Lower leg skin (tissue), 4 donors: Measurements from ENCODE around the gene ZNF362. TPM values are rescaled to one million over a fixed set of nuclear protein-coding genes. Genes with fewer than 3 reads are reported as not detected.

ENCODE experiments used
- DNase-seq, 2 donors: peaks; one replicate each; pipeline ENCODE4 v3.0.0-alpha.2; 2019; ENCODE audit warnings: low spot score in 2 of 2
- H3K4me3 ChIP-seq: fragments of 200-600 bp; sonication (generic); 2 replicates; pipeline ENCODE4 v1.5.1; 2017; ENCODE audit warnings: mild to moderate bottlenecking, low read depth; ENCODE audit not compliant: poor library complexity, severe bottlenecking
- CTCF ChIP-seq, 3 donors: fragments of 450-650 bp; IDR thresholded peaks; one replicate each; pipeline ENCODE4 v1.5.1; 2016; ENCODE audit warnings: antibody characterized with exemption in 3 of 3, mild to moderate bottlenecking in 3 of 3, moderate library complexity in 2 of 3
- POLR2A ChIP-seq, 2 donors: fragments of 450-650 bp; IDR thresholded peaks; one replicate each; pipeline ENCODE4 v1.6.1; 2016 to 2017; ENCODE audit warnings: antibody characterized with exemption in 2 of 2, mild to moderate bottlenecking in 1 of 2, moderate library complexity in 1 of 2
- WGBS, 2 donors: methylation state at CpG; one replicate each; pipeline ENCODE4 v1.1.5; 2018; 5-methylcytosine and 5-hydroxymethylcytosine counted together
- intact Hi-C: fragments of 100-400 bp; cut with DNase I; formaldehyde crosslinking; loops from one replicate; pipeline ENCODE4 v1.15.0; 2023; ENCODE audit warnings: low total_unique reads
- total RNA-seq, 4 donors: library from RNA; depleted of rRNA; stranded (reverse); fragments of >200 nt; gene quantifications; one replicate each; pipeline ENCODE4 v1.1.0, GENCODE V29; 2016

The ZNF362 gene
- total RNA-seq, 4 donors from 2014 or later: 7.0 to 24.3 (median 19.9) TPM

GRCh38 chr1:33320619-33321165 is 64.4 kb downstream of the ZNF362 start, which contains the start of gene A3GALT2:
TSS of gene A3GALT2 (minus strand) at chr1:33321098. CDS start at chr1:33321098, 0 bp downstream.
- intact Hi-C loops: no loop called here
- no peak for TF ChIP-seq POLR2A (IDR thresholded peaks at IDR 0.05)
- TF ChIP-seq CTCF (IDR thresholded peaks at IDR 0.05): no peak
- 76% methylated on average over 8 of the region's 8 CpGs for WGBS, 2 donors
- H3K4me3 ChIP-seq: no peak within 1 kb of the TSS
- no peak for DNase-seq

GRCh38 chr1:33321178-33321577 is 64.9 kb downstream of the ZNF362 start:
- intact Hi-C loops: no loop called here
- H3K4me3 ChIP-seq: no peak overlapping the region
- no peak for DNase-seq
- 69 to 78% methylated on average over 5 of the region's 5 CpGs for WGBS, 2 donors
- TF ChIP-seq POLR2A (IDR thresholded peaks at IDR 0.05): no peak
- TF ChIP-seq CTCF (IDR thresholded peaks at IDR 0.05): no peak

- no peak for DNase-seq
- TF ChIP-seq CTCF (IDR thresholded peaks at IDR 0.05) (no peak), POLR2A (IDR thresholded peaks at IDR 0.05) (no peak)
- intact Hi-C loops: no loop called here
- no peak overlapping the region for H3K4me3 ChIP-seq
- 74 to 83% methylated on average over 6 of the region's 6 CpGs for WGBS, 2 donors
Measured at GRCh38 chr1:33322109-33322508, 65.8 kb downstream of the ZNF362 start.

GRCh38 chr1:33322870-33323585 is 66.7 kb downstream of the ZNF362 start:
- intact Hi-C loops: no loop called here
- no peak overlapping the region for H3K4me3 ChIP-seq
- DNase-seq: no peak
- 64 to 74% methylated on average over 10 of the region's 10 CpGs for WGBS, 2 donors
- TF ChIP-seq CTCF (IDR thresholded peaks at IDR 0.05): no peak
- TF ChIP-seq POLR2A (IDR thresholded peaks at IDR 0.05): no peak

- TF ChIP-seq CTCF (IDR thresholded peaks at IDR 0.05): no peak
- TF ChIP-seq POLR2A (IDR thresholded peaks at IDR 0.05): no peak
- DNase-seq: no peak
- intact Hi-C loops: no loop called here
- H3K4me3 ChIP-seq: no peak overlapping the region
- 80 to 85% methylated on average over 14 of the region's 14 CpGs for WGBS, 2 donors
Measured at GRCh38 chr1:33323663-33324477, 67.6 kb downstream of the ZNF362 start.
